GM12891 (cell line): ENCODE data around the gene INPP5D.

Experiments used
- POLR2A ChIP-seq: IDR thresholded peaks from 2 replicates; pipeline ENCODE4 v1.6.1; 2011; ENCODE audit warnings: low read depth, low read length, control low read depth
- POLR2AphosphoS5 ChIP-seq: IDR thresholded peaks from 2 replicates; pipeline ENCODE4 v1.6.1; 2011; ENCODE audit warnings: low read depth, low read length, control low read depth
- SPI1 ChIP-seq: IDR thresholded peaks from 2 replicates; pipeline ENCODE4 v1.6.1; 2011; ENCODE audit warnings: low read depth, low read length, control low read depth
- TAF1 ChIP-seq: IDR thresholded peaks from 2 replicates; pipeline ENCODE4 v1.6.1; 2011; ENCODE audit warnings: low read depth, low read length, control low read depth

- no peak for TF ChIP-seq POLR2A
- no peak for TF ChIP-seq TAF1
- no peak for TF ChIP-seq POLR2AphosphoS5
- TF ChIP-seq SPI1, result no peak
These were observed 34.5 kb downstream of the INPP5D start for GRCh38 chr2:233094614-233095013.
